GM23338 (cell line): ENCODE results near the gene CCDC177. TPM values are rescaled to one million over a fixed set of nuclear protein-coding genes. Genes with fewer than 3 reads are reported as not detected.

Source experiments
- ATAC-seq: fragments of 200-7000 bp; cut with Tn5 transposase; 3 replicates; pipeline ENCODE4 v1.9.1; 2020
- DNase-seq: peaks from one replicate; pipeline ENCODE4 v3.0.0-alpha.2; 2015; ENCODE audit warnings: low spot score
- H2AFZ ChIP-seq: fragments of 200-600 bp; sonication (generic); 2 replicates; pipeline ENCODE4 v1.8.0; 2016; ENCODE audit warnings: antibody characterized with exemption, mild to moderate bottlenecking, moderate library complexity
- H3F3A ChIP-seq: fragments of 200-600 bp; sonication (generic); replicated peaks from 2 replicates; pipeline ENCODE4 v1.8.0; 2017; ENCODE audit warnings: antibody characterized with exemption, mixed run types, low read depth
- H3K27ac ChIP-seq: fragments of 200-600 bp; sonication (generic); 2 replicates; pipeline ENCODE4 v1.6.1; 2016; ENCODE audit warnings: low read depth
- H3K27me3 ChIP-seq: fragments of 200-600 bp; sonication (generic); 2 replicates; pipeline ENCODE4 v1.8.0; 2016; ENCODE audit warnings: mild to moderate bottlenecking, mixed run types, moderate library complexity; ENCODE audit not compliant: insufficient read depth
- H3K36me3 ChIP-seq: fragments of 200-600 bp; sonication (generic); 2 replicates; pipeline ENCODE4 v1.8.0; 2016; ENCODE audit warnings: mild to moderate bottlenecking; ENCODE audit not compliant: insufficient read depth
- H3K4me1 ChIP-seq: fragments of 200-600 bp; sonication (generic); 2 replicates; pipeline ENCODE4 v1.8.0; 2016; ENCODE audit warnings: mild to moderate bottlenecking, moderate library complexity; ENCODE audit not compliant: insufficient read depth
- H3K4me2 ChIP-seq: fragments of 200-600 bp; sonication (generic); 2 replicates; pipeline ENCODE4 v1.7.1; 2017; ENCODE audit warnings: mixed run types
- H3K4me3 ChIP-seq: fragments of 200-600 bp; sonication (generic); 2 replicates; pipeline ENCODE4 v1.6.1; 2016; ENCODE audit warnings: mixed run types
- H3K79me2 ChIP-seq: fragments of 200-600 bp; sonication (generic); replicated peaks from 2 replicates; pipeline ENCODE4 v1.8.0; 2017; ENCODE audit warnings: mild to moderate bottlenecking; ENCODE audit not compliant: insufficient read depth
- H3K9me2 ChIP-seq: fragments of 200-600 bp; sonication (generic); 2 replicates; pipeline ENCODE4 v1.8.0; 2017; ENCODE audit not compliant: insufficient read depth
- H4K20me1 ChIP-seq: fragments of 200-600 bp; sonication (generic); replicated peaks from 2 replicates; pipeline ENCODE4 v1.8.0; 2017; ENCODE audit warnings: mild to moderate bottlenecking; ENCODE audit not compliant: insufficient read depth
- H3K27ac Mint-ChIP-seq: 2 replicates; pipeline ENCODE4 v1.8.0; 2020; ENCODE audit warnings: inconsistent platforms, mild to moderate bottlenecking, moderate library complexity, mixed read lengths
- H3K27me3 Mint-ChIP-seq: 3 replicates; pipeline ENCODE4 v1.8.0; 2022; ENCODE audit warnings: low read depth, mild to moderate bottlenecking, moderate library complexity, mixed read lengths, inconsistent platforms; ENCODE audit not compliant: insufficient read depth, poor library complexity
- H3K36me3 Mint-ChIP-seq: 3 replicates; pipeline ENCODE4 v1.8.0; 2021; ENCODE audit warnings: low read depth, mild to moderate bottlenecking, inconsistent platforms, moderate library complexity, mixed read lengths
- H3K4me1 Mint-ChIP-seq: 3 replicates; pipeline ENCODE4 v1.8.0; 2020; ENCODE audit warnings: mild to moderate bottlenecking, inconsistent platforms, mixed read lengths
- H3K4me3 Mint-ChIP-seq: 3 replicates; pipeline ENCODE4 v1.8.0; 2021; ENCODE audit warnings: moderate library complexity, mild to moderate bottlenecking, inconsistent platforms, mixed read lengths
- H3K9me3 Mint-ChIP-seq: 3 replicates; pipeline ENCODE4 v1.8.0; 2020; ENCODE audit warnings: moderate library complexity, mild to moderate bottlenecking, inconsistent platforms, mixed read lengths
- CREB1 ChIP-seq: fragments of 250-450 bp; sonication (Bioruptor Pico); IDR thresholded peaks from 2 replicates; pipeline ENCODE4 v1.5.0; 2020; ENCODE audit warnings: low read depth, mild to moderate bottlenecking, moderate library complexity
- EZH2 ChIP-seq: fragments of 200-600 bp; sonication (generic); IDR thresholded peaks from one replicate; pipeline ENCODE4 v1.8.0; 2017; ENCODE audit warnings: antibody characterized with exemption, mild to moderate bottlenecking, low read depth; ENCODE audit not compliant: unreplicated experiment
- JUNB ChIP-seq: IDR thresholded peaks from one replicate; pipeline ENCODE4 v1.6.1; 2016; ENCODE audit warnings: antibody characterized with exemption; ENCODE audit not compliant: unreplicated experiment
- NANOG ChIP-seq: IDR thresholded peaks from 2 replicates; pipeline ENCODE4 v1.6.1; 2016; ENCODE audit warnings: antibody characterized with exemption, borderline replicate concordance
- POLR2AphosphoS5 ChIP-seq: IDR thresholded peaks from 2 replicates; pipeline ENCODE4 v1.6.1; 2016; ENCODE audit warnings: antibody characterized with exemption, low read depth
- STAT1 ChIP-seq: IDR thresholded peaks from one replicate; pipeline ENCODE4 v1.6.1; 2016; ENCODE audit warnings: antibody characterized with exemption; ENCODE audit not compliant: unreplicated experiment
- ZNF114 ChIP-seq: fragments of 250-450 bp; sonication (Bioruptor Pico); IDR thresholded peaks from 2 replicates; pipeline ENCODE4 v1.5.0; 2020; ENCODE audit warnings: mild to moderate bottlenecking, moderate library complexity
- ZNF331 ChIP-seq: fragments of 250-450 bp; sonication (Bioruptor Pico); IDR thresholded peaks from 2 replicates; pipeline ENCODE4 v1.5.0; 2020; ENCODE audit warnings: low read depth, mild to moderate bottlenecking, moderate library complexity
- ZNF462 ChIP-seq: fragments of 250-450 bp; sonication (Bioruptor Pico); IDR thresholded peaks from 2 replicates; pipeline ENCODE4 v1.5.0; 2020; ENCODE audit warnings: mild to moderate bottlenecking, moderate library complexity
- polyA plus RNA-seq: library from polyadenylated mRNA; unstranded; fragments of >200 nt; fragmentation: Nextera tagmentation; extraction: Ambion mirVana; gene quantifications from 2 replicates; pipeline ENCODE4 v1.2.1, GENCODE V29; 2016
- total RNA-seq: library from RNA; depleted of rRNA; stranded (reverse); fragments of >200 nt; shearing (Covaris generic); gene quantifications from 2 replicates; pipeline ENCODE4 v1.2.3, GENCODE V29; 2014
- TF ChIP-seq, protein P1 (sequence below), 2 experiments: fragments of 200-600 bp in 1 of 2; sonication (generic) in 1 of 2; conservative IDR thresholded peaks; 2 replicates each; pipeline versions ENCODE4 v1.5.1 to v1.6.1; 2016 to 2017; ENCODE audit warnings: antibody characterized with exemption in 2 of 2, low read depth in 2 of 2, mild to moderate bottlenecking in 2 of 2, moderate library complexity in 1 of 2

The CCDC177 gene
- total and polyA plus RNA-seq, 2 experiments from 2014 or later, result 0.18 to 1.7 TPM

GRCh38 chr14:69606258-69607184 lies 31.9 kb upstream of the CCDC177 start (continued):
- no peak for TF ChIP-seq ZNF462 (CRISPR knock-in tag)
- TF ChIP-seq, protein P1, sequence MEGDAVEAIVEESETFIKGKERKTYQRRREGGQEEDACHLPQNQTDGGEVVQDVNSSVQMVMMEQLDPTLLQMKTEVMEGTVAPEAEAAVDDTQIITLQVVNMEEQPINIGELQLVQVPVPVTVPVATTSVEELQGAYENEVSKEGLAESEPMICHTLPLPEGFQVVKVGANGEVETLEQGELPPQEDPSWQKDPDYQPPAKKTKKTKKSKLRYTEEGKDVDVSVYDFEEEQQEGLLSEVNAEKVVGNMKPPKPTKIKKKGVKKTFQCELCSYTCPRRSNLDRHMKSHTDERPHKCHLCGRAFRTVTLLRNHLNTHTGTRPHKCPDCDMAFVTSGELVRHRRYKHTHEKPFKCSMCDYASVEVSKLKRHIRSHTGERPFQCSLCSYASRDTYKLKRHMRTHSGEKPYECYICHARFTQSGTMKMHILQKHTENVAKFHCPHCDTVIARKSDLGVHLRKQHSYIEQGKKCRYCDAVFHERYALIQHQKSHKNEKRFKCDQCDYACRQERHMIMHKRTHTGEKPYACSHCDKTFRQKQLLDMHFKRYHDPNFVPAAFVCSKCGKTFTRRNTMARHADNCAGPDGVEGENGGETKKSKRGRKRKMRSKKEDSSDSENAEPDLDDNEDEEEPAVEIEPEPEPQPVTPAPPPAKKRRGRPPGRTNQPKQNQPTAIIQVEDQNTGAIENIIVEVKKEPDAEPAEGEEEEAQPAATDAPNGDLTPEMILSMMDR (conservative IDR thresholded peaks at IDR 0.05; ENCODE audit: low read depth in 2 of 2), result no peak
- TF ChIP-seq POLR2AphosphoS5, result no peak

GRCh38 chr14:69605738-69606137 lies 31.1 kb upstream of the CCDC177 start:
- H3K27ac ChIP-seq, result no peak overlapping the region
- Mint-ChIP-seq H3K27ac (peak overlapping the region; percentile 9; the same call in 1 of the 2 replicates), H3K4me3 (no peak overlapping the region), H3K36me3 (no peaks in the 10 kb centered on the region; the same call in 2 of the 3 replicates), H3K9me3 (no peaks in the 10 kb centered on the region), H3K4me1 (peaks cover 28% of the 10 kb centered on the region), H3K27me3 (peaks cover 4% of the 10 kb centered on the region)
- ATAC-seq (no peak), DNase-seq (no peak)
- H3K79me2 ChIP-seq, result no peaks in the 10 kb centered on the region
- no peaks in the 10 kb centered on the region for H4K20me1 ChIP-seq
- H3K4me1 ChIP-seq, result peaks cover 16% of the 10 kb centered on the region
- H3K9me2 ChIP-seq, result no peaks in the 10 kb centered on the region
- H3F3A ChIP-seq, result no peaks in the 10 kb centered on the region
- no peaks in the 10 kb centered on the region for H3K36me3 ChIP-seq
- H2AFZ ChIP-seq, result no peak overlapping the region
- no peak overlapping the region for H3K4me2 ChIP-seq
- no peak overlapping the region for H3K4me3 ChIP-seq
- H3K27me3 ChIP-seq, result no peaks in the 10 kb centered on the region
- TF ChIP-seq CREB1 (CRISPR knock-in tag) (no peak), ZNF114 (CRISPR knock-in tag) (no peak), NANOG (no peak), STAT1 (no peak), ZNF331 (CRISPR knock-in tag) (no peak), JUNB (no peak), POLR2AphosphoS5 (no peak), EZH2 (no peak)
- TF ChIP-seq, protein P1 (conservative IDR thresholded peaks at IDR 0.05; ENCODE audit: low read depth in 2 of 2), result no peak
